ENCODE data around the gene USPL1. TPM values are rescaled to one million over a fixed set of nuclear protein-coding genes. Genes with fewer than 3 reads are reported as not detected.

Gene USPL1
- total RNA-seq, 1 donor from 2014 or later: 19.7 TPM

DNA sequence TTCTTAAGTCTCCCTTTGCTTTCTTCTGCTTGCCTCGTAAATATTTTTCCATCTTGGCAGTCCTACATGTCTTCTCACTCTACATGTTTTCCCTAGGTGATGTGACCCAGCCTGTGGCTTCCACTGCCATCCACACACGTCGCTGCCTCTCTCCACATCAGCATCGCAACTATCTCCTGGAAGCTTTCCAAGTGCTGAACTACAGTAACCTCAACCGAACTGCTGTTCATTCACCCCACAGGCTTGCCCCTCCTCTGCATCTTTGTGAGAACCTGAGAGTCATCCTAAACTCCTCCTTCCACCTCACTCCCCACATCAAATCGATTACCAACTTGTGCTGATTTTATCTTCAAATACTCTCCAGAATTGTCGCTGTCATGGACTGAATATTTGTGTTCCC, 41.2 kb upstream of the USPL1 start:
- Mint-ChIP-seq H3K36me3 (peaks cover 4% of the 10 kb centered on the region), H3K4me3 (no peak overlapping the region), H3K4me1 (ENCODE audit: unreplicated experiment) (peaks cover 4% of the 10 kb centered on the region), H3K27ac (no peak overlapping the region), H3K27me3 (peaks cover 2% of the 10 kb centered on the region), H3K9me3 (no peaks in the 10 kb centered on the region)
- no peak for DNase-seq (ENCODE audit: extremely low spot score, unreplicated experiment)
- TF ChIP-seq CTCF (conservative IDR thresholded peaks at IDR 0.05): no peak

DNA sequence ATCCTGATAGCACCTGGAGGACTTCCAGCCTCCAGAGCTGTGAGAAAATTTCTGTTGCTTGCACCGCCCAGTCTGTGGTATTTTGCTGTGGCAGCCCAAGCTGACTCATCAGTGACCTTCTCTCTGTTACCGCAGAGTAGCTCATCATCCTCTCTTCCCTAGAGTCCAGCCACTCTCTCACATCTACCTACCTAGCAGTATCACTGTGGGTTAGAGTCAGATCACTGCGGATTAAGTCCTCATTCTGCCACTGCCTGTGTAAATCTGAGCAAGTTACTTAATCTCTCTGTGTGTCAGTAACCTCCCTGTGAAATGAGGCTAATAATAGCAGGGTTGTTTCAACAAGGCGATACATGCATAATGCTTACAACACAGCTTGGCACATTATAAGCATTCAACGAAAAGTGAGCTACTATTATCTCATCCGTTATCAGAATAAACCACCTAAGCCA, 40.3 kb upstream of the USPL1 start:
- H3K4me3 Mint-ChIP-seq: no peak overlapping the region
- H3K27ac Mint-ChIP-seq: no peak overlapping the region
- peaks cover 2% of the 10 kb centered on the region for H3K27me3 Mint-ChIP-seq
- no peak for DNase-seq (ENCODE audit: extremely low spot score, unreplicated experiment)
- no peak for TF ChIP-seq CTCF (conservative IDR thresholded peaks at IDR 0.05)
- H3K9me3 Mint-ChIP-seq: no peaks in the 10 kb centered on the region
- H3K4me1 Mint-ChIP-seq (ENCODE audit: unreplicated experiment): peaks cover 4% of the 10 kb centered on the region
- H3K36me3 Mint-ChIP-seq: peaks cover 4% of the 10 kb centered on the region

DNA sequence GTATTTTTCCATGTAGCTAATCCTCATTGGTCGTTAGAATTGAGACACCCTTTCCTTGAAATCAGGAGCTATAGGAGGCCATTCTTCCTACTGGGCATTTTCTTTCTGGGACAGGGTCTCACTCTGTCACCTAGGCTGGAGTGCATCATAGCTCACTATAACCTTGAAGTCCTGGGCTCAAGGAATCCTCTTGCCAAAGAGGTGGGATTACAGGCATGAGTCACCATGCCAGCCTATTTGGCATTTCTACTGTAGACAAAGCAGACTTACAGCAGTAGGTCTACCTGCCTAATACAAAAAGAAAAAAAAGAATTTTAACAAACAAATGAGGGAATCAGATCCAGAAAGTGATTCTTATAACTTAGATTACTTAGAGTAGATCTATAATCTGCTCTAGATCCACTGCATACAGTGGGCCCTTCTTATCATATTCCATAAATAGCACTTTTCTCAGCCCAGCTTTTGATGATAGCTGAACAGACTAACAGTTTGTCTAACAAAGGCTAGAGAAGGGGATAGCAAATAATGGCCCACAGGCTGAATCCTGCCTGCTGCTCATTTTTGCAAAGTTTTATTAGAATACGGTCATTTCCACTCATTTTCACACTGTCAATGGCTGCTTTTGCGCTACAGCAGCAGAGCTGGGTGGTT, 36.7 kb upstream of the USPL1 start:
- H3K36me3 Mint-ChIP-seq: peaks cover 4% of the 10 kb centered on the region
- no peak overlapping the region for H3K27ac Mint-ChIP-seq
- no peak overlapping the region for H3K4me3 Mint-ChIP-seq
- no peaks in the 10 kb centered on the region for H3K9me3 Mint-ChIP-seq
- DNase-seq (ENCODE audit: extremely low spot score, unreplicated experiment): no peak
- H3K4me1 Mint-ChIP-seq (ENCODE audit: unreplicated experiment): peaks cover 4% of the 10 kb centered on the region
- peaks cover 2% of the 10 kb centered on the region for H3K27me3 Mint-ChIP-seq
- TF ChIP-seq CTCF (conservative IDR thresholded peaks at IDR 0.05): no peak

DNA sequence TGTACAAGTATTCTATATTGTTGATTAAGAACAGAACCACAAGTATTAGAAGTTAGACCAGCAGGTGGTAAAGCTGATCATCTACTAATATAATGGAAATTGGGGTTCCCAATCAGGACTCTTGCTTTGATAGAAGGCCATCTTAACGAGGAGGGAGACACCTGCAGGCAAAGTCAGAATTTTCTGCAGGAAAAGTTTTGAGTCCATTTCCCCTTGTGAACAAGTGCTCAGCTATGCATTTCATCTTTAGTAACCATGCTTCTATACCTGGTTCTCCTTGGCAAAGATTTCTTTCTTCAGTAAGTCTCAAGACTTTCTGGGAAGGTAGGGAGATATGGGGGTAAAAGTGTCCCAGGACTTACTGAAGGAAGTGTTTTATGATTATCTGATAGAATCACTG, 36.1 kb upstream of the USPL1 start:
- Mint-ChIP-seq H3K27ac (no peak overlapping the region), H3K36me3 (peaks cover 4% of the 10 kb centered on the region), H3K9me3 (no peaks in the 10 kb centered on the region), H3K4me3 (no peak overlapping the region), H3K4me1 (ENCODE audit: unreplicated experiment) (peaks cover 4% of the 10 kb centered on the region), H3K27me3 (peaks cover 2% of the 10 kb centered on the region)
- no peak for DNase-seq (ENCODE audit: extremely low spot score, unreplicated experiment)
- TF ChIP-seq CTCF (conservative IDR thresholded peaks at IDR 0.05): peak; percentile 49

GRCh38 chr13:30584051-30584731, 33.5 kb upstream of the USPL1 start:
- H3K4me3 Mint-ChIP-seq: no peak overlapping the region
- no peak for DNase-seq (ENCODE audit: extremely low spot score, unreplicated experiment)
- no peaks in the 10 kb centered on the region for H3K4me1 Mint-ChIP-seq (ENCODE audit: unreplicated experiment)
- H3K9me3 Mint-ChIP-seq: no peaks in the 10 kb centered on the region
- no peak overlapping the region for H3K27ac Mint-ChIP-seq
- no peak for TF ChIP-seq CTCF (conservative IDR thresholded peaks at IDR 0.05)
- no peaks in the 10 kb centered on the region for H3K36me3 Mint-ChIP-seq
- H3K27me3 Mint-ChIP-seq: no peaks in the 10 kb centered on the region

Measured in type B pancreatic cell (in vitro differentiated cells).